Renal pelvis (tissue), 4 donors: ENCODE measurements around the gene TBC1D10A. TPM values are rescaled to one million over a fixed set of nuclear protein-coding genes. Genes with fewer than 3 reads are reported as not detected.

Experiments
- DNase-seq: peaks from one replicate; pipeline ENCODE4 v3.0.0-alpha.2; 2013
- polyA plus RNA-seq, 3 donors: library from polyadenylated mRNA; unstranded; fragments of 120-200 nt; gene quantifications; one replicate each; pipeline ENCODE4 v1.2.1, GENCODE V29; 2013; ENCODE audit not compliant: insufficient read length in 3 of 3

Gene TBC1D10A
- polyA plus RNA-seq, 3 donors: 15.1 to 20.3 (median 18.0) TPM

DNA sequence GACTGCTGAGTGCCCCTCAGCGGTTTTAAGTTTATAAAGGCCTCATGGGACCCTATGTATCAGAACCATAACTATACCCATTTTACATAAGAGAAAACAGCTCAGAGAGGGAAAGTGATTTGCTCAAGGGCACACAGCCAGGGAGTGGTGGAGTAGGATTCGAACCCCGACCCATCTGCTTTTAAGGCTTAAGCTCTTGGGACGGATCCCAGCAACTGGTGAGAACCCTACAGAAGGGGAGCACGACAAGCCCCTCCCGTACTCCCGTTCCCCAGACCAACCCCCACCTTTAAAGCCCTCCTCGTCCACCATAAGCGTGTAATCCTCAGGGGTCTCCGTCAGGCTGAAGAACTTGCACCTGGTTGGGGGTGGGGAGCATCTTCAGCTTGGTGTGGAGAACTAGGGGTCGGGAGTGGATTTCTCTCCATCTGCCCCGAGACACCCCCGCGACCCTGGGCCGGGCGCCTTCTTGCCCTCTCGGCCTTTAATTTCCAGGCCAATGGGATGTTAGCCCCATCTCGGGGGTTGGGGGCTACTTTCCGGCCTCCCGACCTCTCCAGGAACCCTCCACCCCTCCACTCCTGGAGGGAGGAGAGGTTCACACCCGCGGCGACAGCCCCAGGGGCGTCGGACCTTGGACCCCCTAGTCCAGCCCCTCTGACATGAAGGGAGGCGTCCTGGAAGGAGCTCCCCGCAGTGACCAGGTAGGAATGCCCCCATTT, 38.2 kb downstream of the TBC1D10A start:
- DNase-seq: no peak

GRCh38 chr22:30287648-30288418, 38.9 kb downstream of the TBC1D10A start:
- peak; percentile 80 for DNase-seq

DNA sequence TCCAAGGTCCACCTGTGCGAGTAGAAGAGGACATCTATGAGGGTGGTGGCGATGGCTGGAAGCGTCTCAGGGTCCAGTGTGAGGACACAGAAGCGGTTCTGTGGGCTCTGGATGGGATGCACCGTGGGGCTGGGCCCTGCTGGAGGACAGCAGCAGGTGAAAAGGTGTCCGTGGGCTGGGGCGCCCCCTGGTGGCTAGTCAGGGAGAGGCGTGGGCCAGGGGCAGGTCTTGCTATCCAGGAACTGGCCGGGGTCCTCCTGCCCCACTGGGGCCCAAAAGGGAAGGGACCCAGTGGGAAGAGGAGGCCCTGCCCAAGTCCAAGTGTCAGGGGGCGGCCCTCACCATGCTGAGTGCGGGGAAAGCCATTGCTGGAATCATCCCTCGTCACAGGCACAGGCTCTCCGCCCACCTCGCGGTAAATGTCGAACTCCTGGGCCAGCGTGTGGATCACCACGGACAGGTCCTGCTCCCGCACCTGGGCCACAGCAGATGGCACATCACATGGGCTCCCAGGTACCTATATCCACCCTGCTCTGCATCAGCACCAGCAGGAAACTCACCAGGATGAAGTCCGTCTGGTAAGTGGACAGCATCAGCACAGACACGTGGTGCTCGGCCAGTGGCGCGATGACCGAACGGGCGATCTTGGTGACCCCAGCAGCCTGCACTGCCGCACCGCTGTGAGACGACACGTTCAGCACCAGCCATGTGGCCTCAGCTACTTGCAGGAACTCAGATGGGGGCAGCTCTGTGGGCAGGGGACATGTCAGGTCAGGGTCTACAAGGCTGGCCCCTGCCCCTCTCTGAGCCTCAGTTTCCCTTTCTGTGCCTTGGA, 39.7 kb downstream of the TBC1D10A start:
- DNase-seq: no peak

DNA sequence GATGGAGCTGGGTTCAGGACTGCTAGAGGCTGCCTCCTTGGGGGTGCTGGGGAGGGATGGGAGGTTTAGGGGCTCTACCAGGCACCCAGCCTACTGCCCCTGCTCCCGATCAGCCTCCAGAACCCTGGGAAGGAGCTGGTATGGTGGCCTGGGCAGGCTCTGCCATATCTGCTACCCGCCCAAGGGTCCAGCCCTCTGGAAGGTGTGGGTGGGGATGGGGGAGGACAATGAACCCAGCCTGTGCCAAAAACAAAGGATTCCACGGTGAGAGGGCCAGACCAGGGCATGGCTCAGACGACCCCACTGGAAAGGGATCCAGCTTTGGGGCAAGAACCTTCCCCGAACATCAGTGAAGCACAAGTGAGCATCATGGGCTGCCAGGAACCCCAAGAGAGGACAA, 40.4 kb downstream of the TBC1D10A start:
- DNase-seq: no peak

- DNase-seq: no peak
Observed at GRCh38 chr22:30285846-30286200, 40.9 kb downstream of the TBC1D10A start.

DNA sequence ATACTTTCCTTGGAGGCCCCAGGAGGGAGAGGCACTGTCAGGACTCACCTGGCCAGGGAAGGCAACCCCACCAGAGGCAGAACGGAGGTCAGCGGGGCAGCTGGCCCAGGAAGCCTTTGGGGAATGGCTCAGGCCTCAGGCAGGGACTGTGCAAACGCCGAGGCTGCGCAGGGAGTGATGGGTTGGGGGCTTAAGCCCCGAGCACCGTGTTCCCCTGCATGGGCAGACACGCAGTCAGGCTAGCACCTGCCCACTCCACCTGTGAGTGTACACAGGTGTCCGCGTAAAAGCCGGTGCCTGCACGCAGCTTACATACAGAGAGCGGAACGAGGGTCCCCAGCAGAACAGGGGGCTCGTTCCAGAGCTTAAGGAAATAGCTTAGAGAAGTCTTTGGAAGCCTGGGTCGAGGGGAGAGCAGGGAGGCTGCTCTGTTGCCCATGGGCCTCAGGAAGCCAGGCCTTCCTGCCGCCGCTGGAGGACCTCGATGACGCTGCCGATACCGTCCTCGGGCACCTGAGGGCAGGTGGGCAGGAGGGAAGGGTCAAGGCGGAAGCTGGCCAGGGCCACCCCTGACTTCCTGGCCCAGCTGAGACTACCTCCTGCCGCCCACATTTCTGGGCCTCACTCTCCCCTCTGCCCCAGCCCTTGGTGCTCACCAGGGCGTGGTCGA, 41.4 kb downstream of the TBC1D10A start:
- no peak for DNase-seq

- DNase-seq: no peak
Observed at GRCh38 chr22:30284666-30285065, 42.1 kb downstream of the TBC1D10A start.

GRCh38 chr22:30284172-30284571, 42.6 kb downstream of the TBC1D10A start:
- no peak for DNase-seq

DNA sequence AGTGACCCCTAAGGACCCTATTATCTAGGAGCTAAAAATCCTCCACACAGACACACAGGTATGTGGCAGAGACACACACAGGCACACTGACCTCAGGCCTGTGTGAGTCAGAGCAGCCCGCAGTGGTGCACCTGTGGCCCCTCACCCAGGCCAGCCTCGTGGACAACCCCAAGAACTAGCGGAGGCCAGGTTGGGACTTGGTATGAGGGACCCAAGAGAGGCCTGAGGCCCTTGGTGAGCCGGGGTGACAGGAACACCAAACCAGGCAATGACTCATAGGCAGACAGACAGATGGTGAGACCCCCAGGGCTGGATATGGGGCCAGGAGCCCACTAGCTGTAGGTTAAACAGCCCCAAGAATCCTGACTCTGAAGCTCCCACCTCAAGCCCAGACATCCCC, 43.4 kb downstream of the TBC1D10A start:
- no peak for DNase-seq

GRCh38 chr22:30282616-30283046, 44.1 kb downstream of the TBC1D10A start:
- DNase-seq: no peak

DNA sequence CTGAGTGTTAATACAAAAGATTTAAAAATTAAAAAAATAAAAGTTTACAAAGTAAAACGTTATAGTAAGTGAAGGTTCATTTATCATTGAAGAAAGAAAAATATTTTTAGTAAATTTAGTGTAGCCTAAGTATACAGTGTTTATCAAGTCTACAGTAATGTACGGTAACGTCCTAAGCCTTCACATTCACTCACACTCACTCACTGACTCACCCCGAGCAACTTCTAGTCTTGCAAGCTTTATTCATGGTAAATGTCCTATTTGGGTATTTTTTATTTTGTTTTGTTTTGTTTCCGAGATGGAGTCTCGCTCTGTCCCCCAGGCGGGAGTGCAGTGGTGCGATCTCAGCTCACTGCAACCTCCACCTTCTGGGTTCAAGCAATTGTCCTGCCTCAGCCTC, 46.2 kb downstream of the TBC1D10A start:
- DNase-seq: no peak

DNA sequence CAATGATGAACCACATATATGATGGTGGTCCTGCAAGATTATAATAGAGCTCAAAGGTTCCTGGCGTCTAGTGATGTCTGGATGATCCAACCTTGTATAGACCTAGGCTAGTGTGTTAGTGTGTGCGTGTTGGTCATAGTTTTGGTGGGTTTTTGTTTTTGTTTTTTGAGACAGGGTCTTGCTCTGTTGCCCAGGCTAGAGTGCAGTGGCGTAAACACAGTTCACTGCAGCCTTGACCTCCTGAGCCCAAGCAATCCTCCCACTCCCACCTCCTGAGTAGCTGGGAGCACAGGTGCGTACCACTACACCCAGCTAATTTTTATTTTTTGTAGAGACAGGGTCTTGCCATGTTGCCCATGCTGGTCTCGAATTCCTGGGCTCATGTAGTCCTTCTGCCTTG, 46.8 kb downstream of the TBC1D10A start:
- no peak for DNase-seq

DNA sequence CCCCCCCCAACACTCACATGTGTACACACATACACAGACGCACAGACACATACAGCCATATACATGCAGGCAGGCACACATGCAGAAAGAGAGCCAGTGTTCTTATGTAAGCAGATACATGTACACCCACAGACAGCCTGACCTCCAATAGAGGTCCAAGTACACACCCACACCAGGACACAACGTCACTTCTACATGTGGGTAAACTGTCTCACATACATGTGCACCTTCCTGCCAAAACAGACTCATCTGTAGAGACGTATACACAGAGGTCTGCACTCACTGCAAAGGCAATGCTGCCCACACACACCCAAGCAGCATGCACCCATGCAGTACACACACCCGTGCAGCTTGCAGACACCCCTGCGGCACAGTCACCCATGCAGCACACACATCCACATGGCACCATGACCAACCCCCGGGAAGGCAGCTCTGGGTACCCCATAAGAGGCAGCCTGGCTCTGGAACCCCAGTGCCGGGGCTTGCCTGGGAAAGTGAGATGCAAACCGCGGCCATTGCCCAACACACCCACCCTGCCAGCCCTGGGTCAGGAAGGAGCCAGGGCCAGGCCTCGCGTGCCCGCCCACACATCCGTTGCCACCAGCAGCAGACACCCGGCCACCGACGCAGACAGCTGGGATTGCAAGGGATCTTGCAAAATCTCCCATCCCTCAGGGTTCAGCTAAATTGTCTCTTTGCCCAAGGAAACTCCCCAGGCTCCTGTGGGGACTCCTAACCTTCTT, 47.5 kb downstream of the TBC1D10A start:
- DNase-seq: no peak

DNA sequence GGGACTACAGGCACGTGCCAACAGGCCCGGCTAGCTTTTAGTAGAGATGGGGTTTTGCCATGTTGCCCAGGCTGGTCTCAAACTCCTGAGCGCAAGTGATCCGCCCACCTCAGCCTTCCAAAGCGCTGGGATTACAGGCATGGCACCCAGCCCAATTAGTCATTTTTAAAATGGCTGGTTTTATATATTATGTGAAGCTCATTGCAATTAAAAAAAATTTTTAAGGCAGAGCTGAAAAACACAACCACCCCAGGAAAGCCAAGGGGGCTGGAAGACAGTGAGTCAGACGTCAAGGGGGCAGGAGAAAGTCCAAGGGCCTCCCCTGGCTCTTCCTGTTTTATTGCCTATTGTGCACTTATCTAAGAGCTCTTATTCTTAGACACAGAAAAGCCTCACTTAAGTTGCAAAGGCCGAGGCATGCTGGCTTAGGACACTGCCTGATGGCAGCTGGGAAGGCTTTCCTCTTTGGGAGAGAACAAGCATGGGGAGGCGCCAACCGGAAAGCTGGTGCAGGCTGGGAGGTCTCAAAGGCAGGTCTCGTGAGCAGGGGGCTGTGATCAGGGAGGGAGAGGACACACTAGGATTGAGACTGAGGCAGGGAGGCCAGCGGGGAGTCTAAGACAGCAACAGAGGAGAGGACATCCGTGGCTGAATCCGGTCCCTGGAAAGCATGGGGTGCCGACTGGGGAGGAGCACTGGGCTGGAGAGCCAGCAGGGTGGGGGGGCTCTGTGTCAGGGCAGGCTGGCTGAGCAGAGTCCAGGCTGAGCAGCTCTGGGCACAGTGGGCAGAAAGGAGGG, 49.0 kb downstream of the TBC1D10A start:
- DNase-seq: no peak

- no peak for DNase-seq
Observed at GRCh38 chr22:30276039-30276438, 50.7 kb downstream of the TBC1D10A start.

- no peak for DNase-seq
Observed at GRCh38 chr22:30275625-30276024, 51.1 kb downstream of the TBC1D10A start.

DNA sequence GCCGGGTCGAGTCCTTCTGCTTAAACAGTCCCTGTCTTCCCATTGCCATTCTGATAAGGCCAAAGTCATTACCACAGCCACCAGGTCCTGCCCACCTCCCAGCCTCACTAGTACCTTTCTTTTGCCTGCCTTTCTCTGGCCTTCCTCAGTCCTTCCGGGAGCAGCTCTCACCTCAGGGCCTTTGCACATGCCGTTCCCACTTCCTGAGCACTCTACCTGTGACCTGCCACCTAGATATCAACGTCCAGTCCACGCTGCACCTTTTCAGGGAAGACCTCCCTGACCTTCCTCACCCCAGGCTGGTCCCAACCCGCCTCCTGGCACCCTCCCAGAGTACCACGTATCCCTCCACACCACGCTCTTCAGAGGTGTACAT, 52.3 kb downstream of the TBC1D10A start:
- DNase-seq: no peak

GRCh38 chr22:30273711-30274436, 52.9 kb downstream of the TBC1D10A start:
- DNase-seq: no peak

DNA sequence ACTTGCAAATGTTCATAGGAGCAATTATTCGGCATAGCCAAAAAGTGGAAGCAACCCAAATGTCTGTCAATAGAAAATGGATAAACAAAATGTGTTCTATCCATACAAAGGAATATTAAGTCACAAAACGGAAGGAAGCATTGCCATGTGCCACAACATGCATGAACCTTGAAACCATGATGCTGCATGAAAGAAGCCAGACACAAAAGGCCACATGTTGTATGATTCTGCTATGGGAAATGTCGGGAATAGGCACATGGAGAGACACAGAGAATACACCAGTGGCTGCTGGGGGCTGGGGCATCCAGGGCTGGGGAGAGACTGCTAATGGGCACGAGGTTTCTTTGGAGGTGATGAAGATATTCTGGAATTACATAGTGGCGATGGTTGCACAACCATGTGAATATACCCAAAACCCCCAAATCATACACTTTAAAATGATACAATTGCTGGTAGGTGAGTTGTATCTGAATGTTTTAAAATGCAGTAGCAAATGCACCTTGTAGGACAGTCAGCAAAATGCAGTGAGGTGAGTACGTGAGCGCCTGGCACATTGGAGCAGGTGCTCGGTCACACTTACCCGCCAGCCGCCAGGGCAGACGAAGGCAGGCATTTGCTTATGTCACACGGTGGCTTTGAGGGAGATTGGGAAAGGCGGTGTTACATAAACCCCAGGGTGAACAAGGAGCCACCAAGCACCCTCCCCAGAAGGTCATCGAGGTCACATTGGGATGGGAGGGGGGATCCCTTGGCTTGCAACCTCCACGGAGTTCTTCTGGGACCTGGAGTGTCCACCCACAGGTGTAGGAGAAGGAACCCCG, 53.8 kb downstream of the TBC1D10A start:
- no peak for DNase-seq
